GM21529 (cell line): ENCODE results near the gene WFDC2.

Source experiments
- ATAC-seq: cut with Tn5 transposase; IDR thresholded peaks from one replicate; pipeline ENCODE4 v1.9.1; 2021; ENCODE audit not compliant: unreplicated experiment

Gene WFDC2

DNA sequence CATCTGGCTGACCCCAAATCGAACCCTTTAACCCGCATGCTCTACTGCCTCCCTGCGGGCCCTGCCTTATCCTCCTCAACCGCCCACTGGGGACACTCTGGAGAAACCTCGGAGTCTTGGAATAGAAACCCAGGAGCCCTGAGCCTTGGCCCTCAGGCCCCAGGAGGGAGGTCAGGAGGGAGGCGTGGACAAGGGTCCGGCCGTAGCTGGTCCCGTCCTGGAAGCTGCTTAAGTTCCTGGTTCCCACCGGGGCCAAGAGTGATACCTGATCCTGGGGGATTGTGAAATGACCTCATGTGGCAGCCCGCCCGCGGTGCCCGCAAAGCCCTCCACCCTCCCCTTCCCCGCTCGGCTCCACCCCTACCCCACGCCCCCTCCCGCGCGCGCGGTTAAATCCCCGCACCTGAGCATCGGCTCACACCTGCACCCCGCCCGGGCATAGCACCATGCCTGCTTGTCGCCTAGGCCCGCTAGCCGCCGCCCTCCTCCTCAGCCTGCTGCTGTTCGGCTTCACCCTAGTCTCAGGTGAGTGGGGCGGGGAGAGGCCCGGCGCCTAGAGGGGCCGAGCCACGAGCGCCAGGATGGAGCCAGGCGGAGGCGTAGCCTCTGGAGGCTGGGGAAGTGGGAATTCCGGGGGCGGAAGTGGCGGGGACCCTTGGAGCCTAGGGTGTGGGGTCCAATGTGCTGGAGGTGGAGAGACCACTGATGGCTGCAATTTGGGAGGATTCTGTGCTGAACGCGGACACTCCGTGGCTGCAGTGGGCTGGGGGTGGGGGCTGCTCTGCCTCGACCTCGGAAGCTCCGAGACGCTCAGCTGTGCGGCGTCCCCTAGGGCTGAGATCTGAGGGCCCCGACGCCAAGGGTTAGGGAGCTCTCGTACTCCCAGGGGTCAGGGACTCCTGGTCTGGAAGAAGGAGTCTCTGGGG is at the start of gene WFDC2:
Gene WFDC2 (plus strand): TSS at position 418 of the 926 bp plus-strand sequence. CDS start 29 bp downstream, at position 447.
- ATAC-seq: peak; percentile 15

DNA sequence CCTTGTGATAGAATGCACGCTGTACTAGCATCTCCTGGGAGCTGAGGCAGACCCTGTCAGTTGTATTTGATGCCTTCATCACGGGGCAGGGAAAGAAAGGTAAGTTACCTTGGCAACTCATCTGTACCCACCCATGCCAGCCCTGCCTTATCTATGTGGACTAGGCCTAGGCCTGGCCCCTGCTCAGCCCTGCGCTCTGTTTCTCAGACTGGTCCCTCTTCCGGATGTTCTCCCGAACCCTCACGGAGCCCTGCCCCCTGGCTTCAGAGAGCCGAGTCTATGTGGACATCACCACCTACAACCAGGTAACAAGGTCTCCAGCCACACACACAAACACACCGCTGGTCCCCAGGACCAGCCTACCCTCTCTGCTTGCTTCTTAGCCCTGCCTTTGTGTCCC is 49.4 kb upstream of the WFDC2 start:
- no peak for ATAC-seq

- no peak for ATAC-seq
Measured at GRCh38 chr20:45423700-45424099, 45.9 kb upstream of the WFDC2 start.

DNA sequence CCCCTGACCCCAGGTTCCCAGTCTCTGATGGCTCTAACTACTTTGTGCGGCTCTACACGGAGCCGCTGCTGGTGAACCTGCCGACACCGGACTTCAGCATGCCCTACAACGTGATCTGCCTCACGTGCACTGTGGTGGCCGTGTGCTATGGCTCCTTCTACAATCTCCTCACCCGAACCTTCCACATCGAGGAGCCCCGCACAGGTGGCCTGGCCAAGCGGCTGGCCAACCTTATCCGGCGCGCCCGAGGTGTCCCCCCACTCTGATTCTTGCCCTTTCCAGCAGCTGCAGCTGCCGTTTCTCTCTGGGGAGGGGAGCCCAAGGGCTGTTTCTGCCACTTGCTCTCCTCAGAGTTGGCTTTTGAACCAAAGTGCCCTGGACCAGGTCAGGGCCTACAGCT is 44.0 kb upstream of the WFDC2 start:
- no peak for ATAC-seq

- no peak for ATAC-seq
Measured at GRCh38 chr20:45426320-45427016, 43.1 kb upstream of the WFDC2 start.

GRCh38 chr20:45427236-45428149 is 42.1 kb upstream of the WFDC2 start:
- ATAC-seq: no peak

GRCh38 chr20:45429618-45430017 is 39.9 kb upstream of the WFDC2 start:
- no peak for ATAC-seq

- peak; percentile 74 for ATAC-seq
Measured at GRCh38 chr20:45432294-45432693, 37.3 kb upstream of the WFDC2 start.

- ATAC-seq: no peak
Measured at GRCh38 chr20:45433316-45433715, 36.2 kb upstream of the WFDC2 start.

GRCh38 chr20:45433976-45434375 is 35.6 kb upstream of the WFDC2 start:
- ATAC-seq: no peak

DNA sequence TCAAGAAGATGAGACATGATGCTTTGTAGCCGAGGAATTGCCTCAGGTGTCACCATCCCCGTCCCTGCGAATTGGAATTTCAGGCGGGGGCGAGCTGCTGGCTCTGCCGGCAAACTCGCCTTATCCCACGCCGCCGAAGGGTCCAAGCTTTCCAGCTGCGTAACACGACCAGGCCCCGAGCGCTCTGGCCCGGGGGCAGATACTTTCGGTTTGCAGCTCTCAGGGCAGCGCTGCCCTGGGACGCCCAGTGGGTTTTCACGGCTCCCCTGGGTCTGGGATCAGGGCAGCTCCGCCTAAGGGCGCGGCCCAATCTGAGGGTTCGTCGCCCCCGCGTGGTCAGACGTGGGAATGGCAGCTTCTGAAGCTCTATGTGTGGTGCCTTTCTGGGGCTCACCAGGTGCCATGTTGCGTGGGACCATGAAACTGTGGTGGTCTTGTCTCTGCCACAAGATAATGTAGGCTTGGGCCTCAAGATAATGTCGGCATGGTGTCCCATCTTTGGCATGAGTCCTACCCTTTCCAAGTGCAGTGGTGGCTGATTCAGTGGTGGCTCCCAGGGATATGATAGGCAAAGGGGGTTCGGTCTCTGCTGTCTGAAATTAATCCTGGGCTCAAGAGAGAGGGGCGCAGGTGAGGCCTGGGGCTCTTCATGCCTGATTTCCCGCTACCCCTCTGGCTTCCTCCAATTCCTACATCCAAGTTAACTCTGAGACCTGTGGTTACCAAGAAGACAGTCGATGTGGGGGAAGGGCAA is 32.6 kb upstream of the WFDC2 start:
- ATAC-seq: peak; percentile 69

GRCh38 chr20:45440424-45440823 is 29.1 kb upstream of the WFDC2 start:
- ATAC-seq: no peak

DNA sequence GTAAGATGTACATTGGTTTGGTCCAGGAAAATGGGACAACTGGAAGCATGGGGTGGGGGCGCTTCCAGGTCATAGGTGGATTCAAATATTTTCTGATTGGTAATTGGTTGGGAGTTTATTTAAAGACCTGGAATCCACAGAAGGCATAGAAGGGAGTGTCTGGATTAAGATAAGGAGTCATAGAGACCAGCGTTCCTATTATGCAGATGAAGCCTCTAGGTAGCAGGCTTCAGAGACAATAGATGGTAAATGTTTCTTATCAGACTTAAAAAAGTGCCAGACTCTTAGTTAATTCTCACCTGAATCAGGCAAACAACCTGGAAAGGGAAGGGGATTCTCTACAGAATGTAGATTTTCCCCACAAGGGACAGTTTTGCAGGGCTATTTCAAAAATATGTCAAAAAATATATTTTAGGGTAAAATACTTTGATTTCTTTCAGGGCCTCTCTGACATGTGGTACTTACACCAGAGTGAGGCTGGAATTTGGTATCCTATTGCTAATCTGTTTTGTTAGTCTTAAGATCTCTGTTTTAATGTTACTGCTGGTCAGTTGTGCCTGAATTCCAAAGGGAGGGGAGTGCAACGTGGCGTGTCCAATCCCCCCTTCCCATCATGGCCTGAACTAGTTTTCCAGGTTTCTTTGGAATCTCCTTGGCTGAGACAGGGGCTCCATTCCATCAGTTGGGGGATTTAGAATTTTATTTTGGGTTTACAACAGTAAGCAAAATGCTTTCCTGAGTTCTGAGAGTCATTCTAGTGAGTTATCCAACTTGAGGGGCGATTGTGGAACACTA is 28.5 kb upstream of the WFDC2 start:
- ATAC-seq: no peak

DNA sequence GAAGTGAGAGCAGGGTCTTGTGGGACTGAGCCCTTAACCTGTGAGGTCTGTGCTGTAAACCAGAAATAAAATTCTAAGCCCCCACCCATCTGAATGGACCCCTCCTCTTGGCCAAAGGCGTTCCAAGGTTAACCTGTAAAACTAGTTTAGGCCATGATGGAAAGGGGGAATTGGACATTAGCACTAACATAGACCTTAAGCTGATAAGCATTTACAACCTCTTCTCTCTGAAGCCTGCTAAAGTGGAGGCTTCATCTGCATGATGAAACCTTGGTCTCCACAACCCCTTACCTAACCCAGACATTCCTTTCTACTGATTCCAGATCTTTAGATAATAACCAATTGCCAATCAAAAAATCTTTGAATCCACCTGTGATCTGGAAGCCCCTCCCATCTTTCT is 27.8 kb upstream of the WFDC2 start:
- ATAC-seq: no peak

DNA sequence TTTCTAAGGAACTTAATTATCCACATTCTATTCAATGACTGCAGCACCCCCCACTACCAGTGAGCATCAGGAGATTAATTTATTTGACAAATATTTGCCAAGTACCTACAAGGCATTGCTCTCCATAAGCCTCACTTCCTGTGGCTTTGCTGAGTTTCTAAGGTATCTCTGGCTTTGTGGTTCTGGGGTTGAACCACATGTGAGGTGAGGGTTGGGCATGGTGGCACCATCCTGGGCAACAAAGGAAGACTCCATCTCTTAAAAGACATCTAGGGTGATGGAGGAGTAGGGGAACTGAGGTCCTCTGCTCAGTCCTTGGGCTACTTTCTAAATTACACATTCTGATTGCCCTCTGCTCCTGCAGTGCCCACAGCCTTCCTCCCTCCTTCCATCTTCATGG is 25.5 kb upstream of the WFDC2 start:
- no peak for ATAC-seq

DNA sequence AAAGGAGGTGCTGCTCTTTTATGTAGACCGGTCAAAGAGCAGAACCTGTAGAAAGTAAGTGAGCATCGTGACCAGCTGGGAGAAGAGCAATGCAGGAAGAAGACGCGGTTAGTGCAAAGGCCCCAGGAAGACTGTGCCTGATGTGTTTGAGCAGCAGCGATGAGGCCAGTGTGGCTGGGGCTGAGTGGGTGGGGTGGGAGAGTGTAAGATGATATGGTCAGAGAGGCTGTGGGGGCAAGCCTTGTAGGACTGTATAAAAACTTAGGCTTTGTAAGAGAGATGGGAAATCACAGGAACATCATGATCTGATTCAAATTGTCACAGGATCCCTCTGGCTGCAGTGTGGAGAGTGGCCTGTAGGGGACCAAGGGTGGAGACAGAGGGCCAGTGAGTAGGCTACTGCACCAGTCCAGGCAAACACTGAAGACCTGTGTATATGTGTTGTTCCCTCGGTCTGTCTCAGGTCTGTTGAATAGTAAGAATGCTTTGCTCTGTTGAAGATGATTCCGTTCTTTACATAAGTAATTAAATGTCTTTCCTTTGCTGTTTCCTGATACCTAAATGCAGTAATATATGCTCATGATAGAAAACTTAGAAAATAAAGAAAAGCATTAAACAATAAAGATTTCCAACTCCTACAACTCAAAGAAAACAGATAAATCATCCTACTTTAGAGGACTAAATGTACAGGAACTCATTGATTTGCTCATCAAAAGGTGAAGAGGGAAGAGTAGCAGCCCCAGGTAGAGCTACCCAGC is 23.6 kb upstream of the WFDC2 start:
- peak; percentile 56 for ATAC-seq

DNA sequence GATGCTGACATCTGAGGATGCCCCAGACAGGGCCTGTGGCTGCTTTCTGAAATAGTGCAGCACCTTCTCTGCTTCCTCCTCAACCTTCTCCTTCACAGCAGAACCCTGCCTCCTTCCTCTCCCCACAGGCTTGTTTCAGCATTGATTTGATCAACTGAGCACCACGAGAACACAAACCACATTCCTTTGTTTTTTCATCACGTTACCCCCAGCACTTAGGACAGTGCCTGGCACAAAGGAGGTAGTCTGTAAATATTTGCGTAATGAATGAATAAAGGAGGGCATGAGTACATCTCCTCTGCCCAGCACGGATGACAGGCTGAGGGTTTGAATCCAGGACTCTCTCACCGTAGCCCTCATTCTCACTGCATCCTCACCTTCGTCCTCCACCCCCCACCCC is 21.3 kb upstream of the WFDC2 start:
- no peak for ATAC-seq

- ATAC-seq: no peak
Measured at GRCh38 chr20:45449528-45449927, 20.0 kb upstream of the WFDC2 start.
